ENCODE measurements around the gene HSBP1L1. TPM values are rescaled to one million over a fixed set of nuclear protein-coding genes. Genes with fewer than 3 reads are reported as not detected.

The HSBP1L1 gene
- total and polyA plus RNA-seq, 2 of the 13 experiments (the other 11 are each of a cell fraction or from before 2014, with no cell fraction given): 22.6 to 45.1 TPM

DNA sequence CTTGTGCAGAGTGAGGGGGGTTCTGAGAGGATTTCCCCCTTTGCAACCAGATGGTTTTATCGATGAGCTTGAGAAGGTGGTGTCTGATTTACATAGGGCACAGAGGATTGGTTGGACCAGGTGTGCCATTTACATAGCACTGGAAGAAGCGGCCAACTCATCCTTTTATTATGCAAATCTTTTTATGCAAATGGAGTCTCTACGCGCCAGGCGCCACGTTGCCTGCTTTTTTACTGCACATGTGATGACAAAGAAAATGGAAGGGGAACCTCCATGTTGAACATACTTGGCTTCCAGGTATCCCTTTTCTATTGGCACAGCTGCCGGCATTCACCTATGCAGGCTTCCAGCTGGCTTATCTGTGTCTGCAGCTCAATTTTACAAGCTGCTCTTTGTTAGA is 42.3 kb downstream of the HSBP1L1 start:
- DNase-seq (ENCODE audit: low spot score): no peak
- Histone ChIP-seq H3K79me2 (ENCODE audit: insufficient read depth, low read length) (no peaks in the 10 kb centered on the region), H3K27ac (ENCODE audit: extremely low read length, insufficient read depth, low read length) (no peak overlapping the region), H3K4me2 (ENCODE audit: low read depth, low read length) (no peak overlapping the region), H4K20me1 (ENCODE audit: insufficient read depth, low read length) (no peaks in the 10 kb centered on the region), H3K9ac (ENCODE audit: insufficient read depth, low read depth, low read length) (no peak overlapping the region), H3K4me3 (replicated peaks in 1 of 3; ENCODE audit: insufficient read depth in 1 of 3, low read depth in 2 of 3, low read length in 3 of 3) (no peak overlapping the region), H2AFZ (ENCODE audit: low read length) (no peak overlapping the region), H3K4me1 (ENCODE audit: insufficient read depth, low read length) (peaks cover 21% of the 10 kb centered on the region), H3K36me3 (replicated peaks in 1 of 2; ENCODE audit: control insufficient read depth in 1 of 2, insufficient read depth in 2 of 2, low read length in 2 of 2) (no peaks in the 10 kb centered on the region), H3K27me3 (ENCODE audit: control insufficient read depth in 1 of 2, insufficient read depth in 2 of 2, low read length in 2 of 2) (no peaks in the 10 kb centered on the region; a peak in 1 of 5 replicates), H3K9me3 (ENCODE audit: low read length) (no peaks in the 10 kb centered on the region)
- ATAC-seq: no peak
- POLR2A ChIA-PET: no interaction called here
- WGBS (ENCODE audit: low lambda C conversion rate): 70% methylated on average over 7 of the region's 7 CpGs
- no peak for FAIRE-seq
- CTCF ChIA-PET (ENCODE audit: low intra/inter-chr PET ratio, low total read pairs): no interaction called here
- intact Hi-C loops (cut with micrococcal nuclease; ENCODE audit: unreplicated experiment) (no loop called here), in situ Hi-C loops (cut with HindIII; ENCODE audit: extremely low pct_ligation_motif_present, low pct_unique_long_range_greater_than_20kb) (no loop called here)
- BruUV-seq (replicated peaks): no TSS peak
- no peak for TF ChIP-seq CENPT (CRISPR knock-in tag; IDR thresholded peaks at IDR 0.05; ENCODE audit: low read depth)
- TF ChIP-seq ARNT2 (CRISPR knock-in tag; IDR thresholded peaks at IDR 0.05; ENCODE audit: low read depth): no peak
- no peak for TF ChIP-seq SP2 (CRISPR knock-in tag; IDR thresholded peaks at IDR 0.05)
- no peak for TF ChIP-seq CHD2 (IDR thresholded peaks at IDR 0.05; ENCODE audit: low read depth, low read length)
- TF ChIP-seq, protein P1, sequence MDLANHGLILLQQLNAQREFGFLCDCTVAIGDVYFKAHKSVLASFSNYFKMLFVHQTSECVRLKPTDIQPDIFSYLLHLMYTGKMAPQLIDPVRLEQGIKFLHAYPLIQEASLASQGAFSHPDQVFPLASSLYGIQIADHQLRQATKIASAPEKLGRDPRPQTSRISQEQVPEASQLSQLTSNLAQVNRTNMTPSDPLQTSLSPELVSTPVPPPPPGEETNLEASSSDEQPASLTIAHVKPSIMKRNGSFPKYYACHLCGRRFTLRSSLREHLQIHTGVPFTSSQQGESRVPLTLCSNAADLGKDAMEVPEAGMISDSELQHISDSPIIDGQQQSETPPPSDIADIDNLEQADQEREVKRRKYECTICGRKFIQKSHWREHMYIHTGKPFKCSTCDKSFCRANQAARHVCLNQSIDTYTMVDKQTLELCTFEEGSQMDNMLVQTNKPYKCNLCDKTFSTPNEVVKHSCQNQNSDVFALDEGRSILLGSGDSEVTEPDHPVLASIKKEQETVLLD (CRISPR knock-in tag; IDR thresholded peaks at IDR 0.05; ENCODE audit: low read depth): no peak
- TF ChIP-seq ZNF180 (CRISPR knock-in tag; IDR thresholded peaks at IDR 0.05; ENCODE audit: borderline replicate concordance, low read depth): no peak
- no peak for TF ChIP-seq PBX3 (CRISPR knock-in tag; IDR thresholded peaks at IDR 0.05; ENCODE audit: borderline replicate concordance)
- no peak for TF ChIP-seq HOXD1 (CRISPR knock-in tag; IDR thresholded peaks at IDR 0.05)
- TF ChIP-seq DR1 (CRISPR knock-in tag; IDR thresholded peaks at IDR 0.05): no peak
- no peak for TF ChIP-seq ZNF646 (CRISPR knock-in tag; IDR thresholded peaks at IDR 0.05)
- no peak for TF ChIP-seq LRRFIP1 (CRISPR knock-in tag; conservative IDR thresholded peaks at IDR 0.05)
- TF ChIP-seq GPN1 (CRISPR knock-in tag; IDR thresholded peaks at IDR 0.05; ENCODE audit: borderline replicate concordance): no peak
- no peak for TF ChIP-seq JUN (CRISPR knock-in tag; IDR thresholded peaks at IDR 0.05)

Measured in HepG2 (cell line).